SIG-M5 (cell line): Measurements from ENCODE around the gene DHRS11.

Experiments used
- DNase-seq: peaks from one replicate; lab custom pipeline; 2025; lab: John Stamatoyannopoulos, UW

The DHRS11 gene

GRCh38 chr17:36614081-36614480, 22.4 kb downstream of the DHRS11 start:
- DNase-seq = no peak

GRCh38 chr17:36614933-36615332, 23.3 kb downstream of the DHRS11 start:
- DNase-seq = no peak

- no peak for DNase-seq
These were observed 24.7 kb downstream of the DHRS11 start for GRCh38 chr17:36616061-36617029.

- DNase-seq = no peak
These were observed 26.1 kb downstream of the DHRS11 start for GRCh38 chr17:36617773-36618172.

GRCh38 chr17:36623281-36623680, 31.6 kb downstream of the DHRS11 start:
- DNase-seq = no peak

- no peak for DNase-seq
These were observed 33.5 kb downstream of the DHRS11 start for GRCh38 chr17:36625188-36625587.

- DNase-seq = no peak
These were observed 35.4 kb downstream of the DHRS11 start for GRCh38 chr17:36627101-36627500.

GRCh38 chr17:36628576-36628975, 36.9 kb downstream of the DHRS11 start:
- no peak for DNase-seq

- no peak for DNase-seq
These were observed 37.7 kb downstream of the DHRS11 start for GRCh38 chr17:36629252-36629847.

- no peak for DNase-seq
These were observed 38.4 kb downstream of the DHRS11 start for GRCh38 chr17:36629970-36630502.

- DNase-seq = no peak
These were observed 39.3 kb downstream of the DHRS11 start for GRCh38 chr17:36631022-36631421.

- no peak for DNase-seq
These were observed 41.5 kb downstream of the DHRS11 start for GRCh38 chr17:36632916-36633771.

- no peak for DNase-seq
These were observed 48.7 kb downstream of the DHRS11 start for GRCh38 chr17:36640346-36640745.

GRCh38 chr17:36640836-36641235, 49.2 kb downstream of the DHRS11 start:
- DNase-seq = no peak

GRCh38 chr17:36641331-36641876, 49.7 kb downstream of the DHRS11 start:
- DNase-seq = no peak

GRCh38 chr17:36641877-36642845, 50.5 kb downstream of the DHRS11 start:
- DNase-seq = no peak

- no peak for DNase-seq
These were observed 51.5 kb downstream of the DHRS11 start for GRCh38 chr17:36643086-36643685.

GRCh38 chr17:36645422-36645821, 53.7 kb downstream of the DHRS11 start:
- DNase-seq = no peak

GRCh38 chr17:36647636-36648035, 56.0 kb downstream of the DHRS11 start:
- no peak for DNase-seq

- DNase-seq = no peak
These were observed 58.6 kb downstream of the DHRS11 start for GRCh38 chr17:36650096-36650775.
